H1 (cell line): Measurements from ENCODE around the gene FGD4. TPM values are rescaled to one million over a fixed set of nuclear protein-coding genes. Genes with fewer than 3 reads are reported as not detected.

Experiments
- PHF8 ChIP-seq: fragments of 200-600 bp; sonication (generic); conservative IDR thresholded peaks from 2 replicates; pipeline ENCODE4 v1.7.1; 2012; ENCODE audit warnings: low read depth, mild to moderate bottlenecking, inconsistent platforms, low read length, moderate library complexity
- polyA plus RNA-seq, 7 experiments: library from polyadenylated mRNA; depleted of rRNA in 3 of 7; stranded (reverse) in 5 of 7; unstranded in 2 of 7; fragments of >200 nt in 5 of 7; fragments of 200-250 nt in 2 of 7; gene quantifications; 1 replicate in 5 of 7; 2 replicates in 1 of 7; 4 replicates in 1 of 7; pipeline versions ENCODE4 v1.2.1 to v1.2.3, GENCODE V29; 2011 to 2013; ENCODE audit warnings: missing spikeins in 2 of 7, mixed read lengths in 2 of 7
- total RNA-seq: library from RNA; stranded (reverse); fragmentation: NEBNext Ultra II Directional; extraction: Animal tissue kit (Norgen Biotek cat#: 25700); gene quantifications from 2 replicates; pipeline ENCODE4 v1.2.1, GENCODE V29; 2021

The FGD4 gene
- total and polyA plus RNA-seq, 2 of the 8 experiments (the other 6 are each of a cell fraction or from before 2014, with no cell fraction given), result 8.5 to 48.2 TPM

GRCh38 chr12:32488132-32488531 lies 88.8 kb downstream of the FGD4 start (continued):
- no peak for TF ChIP-seq PHF8
